ENCODE measurements around the gene CCDC157. TPM values are rescaled to one million over a fixed set of nuclear protein-coding genes. Genes with fewer than 3 reads are reported as not detected.

The CCDC157 gene
- total RNA-seq, 4 donors from 2014 or later, result 1.4 to 5.2 (median 3.3) TPM

GRCh38 chr22:30424534-30425326 is 67.9 kb downstream of the CCDC157 start:
- TF ChIP-seq EP300 (IDR thresholded peaks at IDR 0.05; ENCODE audit: low read depth) (no peak), CTCF (IDR thresholded peaks at IDR 0.05) (peak in 1 of 5 experiments; percentile 31), POLR2AphosphoS5 (IDR thresholded peaks at IDR 0.05) (no peak)
- Histone ChIP-seq H3K36me3 (no peaks in the 10 kb centered on the region), H3K27ac (peak overlapping the region; percentile 98 to 99 (median 98)), H3K27me3 (no peaks in the 10 kb centered on the region), H3K4me3 (peak overlapping the region; percentile 25 to 70 (median 66)), H3K9me3 (no peaks in the 10 kb centered on the region), H3K4me1 (peaks cover 22 to 56% (median 39%) of the 10 kb centered on the region in 4 donors)
- DNase-seq, result peak; percentile 23
- intact Hi-C loops (cut with DNase I; ENCODE audit: low total_unique reads) (no loop called here), in situ Hi-C loops (cut with MboI; ENCODE audit: low pct_ligation_motif_present in 1 of 4, low pct_unique_long_range_greater_than_20kb in 1 of 4, low sequenced_read_pairs in 3 of 4) (no loop called here)
- WGBS, 2 donors (ENCODE audit: low coverage in 1 of 2), result 22 to 25% methylated on average over 16 to 19 of the region's 20 CpGs

DNA sequence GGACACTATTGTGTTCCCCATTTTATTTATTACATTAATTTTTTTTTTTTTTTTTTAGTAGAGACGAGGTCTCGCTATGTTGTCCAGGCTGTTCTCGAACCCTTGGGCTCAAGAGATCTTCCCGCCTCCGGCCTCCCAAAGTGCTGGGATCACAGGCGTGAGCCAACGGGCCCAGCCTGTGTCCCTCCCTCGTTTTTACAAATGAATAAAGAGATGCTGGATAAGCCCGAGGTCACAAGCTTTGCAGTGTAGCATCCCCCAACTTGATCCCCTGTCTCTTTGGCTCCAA is 68.5 kb downstream of the CCDC157 start:
- intact Hi-C loops (cut with DNase I; ENCODE audit: low total_unique reads), result no loop called here
- 0 to 8% methylated on average over 6 to 9 of the region's 9 CpGs for WGBS, 2 donors (ENCODE audit: low coverage in 1 of 2)

DNA sequence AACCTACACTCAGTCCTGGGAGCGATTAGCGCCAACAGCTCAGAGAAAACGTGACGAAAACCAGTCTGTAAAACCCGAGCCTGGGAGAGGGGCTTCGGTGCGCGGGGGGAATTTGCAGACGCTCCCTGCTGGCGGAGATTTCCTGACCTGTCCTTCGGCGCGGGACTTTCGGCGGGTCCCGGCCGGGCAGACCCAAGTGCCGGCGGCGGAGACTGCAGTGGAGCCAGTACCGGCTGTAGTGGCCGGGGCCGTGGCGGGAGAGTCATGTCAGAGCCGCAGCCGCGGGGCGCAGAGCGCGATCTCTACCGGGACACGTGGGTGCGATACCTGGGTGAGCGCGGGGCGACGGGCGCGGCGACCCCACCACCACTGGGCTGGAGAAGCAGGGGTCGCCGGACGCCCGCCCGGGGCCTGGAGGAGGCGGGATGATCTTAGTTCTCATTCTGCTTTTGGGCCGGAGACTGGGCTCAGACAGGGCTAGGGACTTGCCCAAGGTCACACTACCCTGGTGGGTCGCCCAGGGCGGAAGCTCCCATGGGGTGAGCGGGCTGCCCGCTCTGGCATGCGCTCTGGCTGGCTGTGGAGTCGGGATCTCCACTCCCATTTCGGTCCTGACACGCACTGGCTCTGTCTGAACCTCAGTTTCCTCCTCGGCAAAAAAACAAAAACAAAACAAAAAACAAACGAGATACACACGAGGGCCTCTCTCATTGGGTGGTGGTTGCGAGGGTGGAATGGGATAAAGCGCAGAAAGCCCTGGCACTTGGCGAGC is 69.0 kb downstream of the CCDC157 start, which contains the start of gene MTFP1:
Gene MTFP1 (plus strand): TSS at position 153 of the 772 bp plus-strand sequence. CDS start 112 bp downstream, at position 265.
- DNase-seq, result peak; percentile 72
- TF ChIP-seq CTCF (IDR thresholded peaks at IDR 0.05) (peak in 2 of 5 experiments; percentile 4 to 8), POLR2AphosphoS5 (IDR thresholded peaks at IDR 0.05) (peak in 2 of 3 donors; percentile 33 to 41), POLR2A (IDR thresholded peaks at IDR 0.05) (peak; percentile 33), EP300 (IDR thresholded peaks at IDR 0.05; ENCODE audit: low read depth) (no peak)
- H3K27ac ChIP-seq, result peak within 1 kb of the TSS; percentile 98 to 99 (median 98)
- H3K27me3 ChIP-seq, result no peaks in the 10 kb centered on the region
- in situ Hi-C loops (cut with MboI; ENCODE audit: low pct_ligation_motif_present in 1 of 4, low pct_unique_long_range_greater_than_20kb in 1 of 4, low sequenced_read_pairs in 3 of 4) (no loop called here), intact Hi-C loops (cut with DNase I; ENCODE audit: low total_unique reads) (no loop called here)
- peaks cover 22 to 49% (median 38%) of the 10 kb centered on the region in 4 donors for H3K4me1 ChIP-seq
- H3K9me3 ChIP-seq, result no peaks in the 10 kb centered on the region
- H3K36me3 ChIP-seq, result no peaks in the 10 kb centered on the region
- WGBS, 2 donors (ENCODE audit: low coverage in 1 of 2), result 1% methylated on average over 40 of the region's 61 CpGs; no CpG with 5 or more reads in 1 of the 2 donors
- H3K4me3 ChIP-seq, result peak within 1 kb of the TSS; percentile 4 to 70 (median 66)

More for the DNA sequence above, 68.5 kb downstream of the CCDC157 start:
- in situ Hi-C loops (cut with MboI; ENCODE audit: low pct_ligation_motif_present in 1 of 4, low pct_unique_long_range_greater_than_20kb in 1 of 4, low sequenced_read_pairs in 3 of 4), result no loop called here
- Histone ChIP-seq H3K9me3 (no peaks in the 10 kb centered on the region), H3K27ac (peak overlapping the region; percentile 74 to 98 (median 92)), H3K36me3 (no peaks in the 10 kb centered on the region), H3K4me3 (peak overlapping the region in 3 of 4 donors; percentile 64 to 70 (median 67)), H3K27me3 (no peaks in the 10 kb centered on the region), H3K4me1 (peaks cover 22 to 54% (median 39%) of the 10 kb centered on the region in 4 donors)
- DNase-seq, result no peak
- TF ChIP-seq POLR2A (IDR thresholded peaks at IDR 0.05) (no peak), EP300 (IDR thresholded peaks at IDR 0.05; ENCODE audit: low read depth) (no peak), POLR2AphosphoS5 (IDR thresholded peaks at IDR 0.05) (no peak), CTCF (IDR thresholded peaks at IDR 0.05) (no peak)

Small RNAs within 50 kb of the gene (small RNA-seq; reads per million reads assigned to genes)
- gene AC004832.3 (0 reads per million in 4 donors), gene RNU6-564P (0 reads per million in 4 donors)

Other genes with a start within 250 kb of the CCDC157 start
- gene LIF, start 110.2 kb upstream of the CCDC157 start, total RNA-seq, result 1 to 10 TPM; 4.0 to 5.2 (median 4.4) TPM
- gene OSM, start 90.2 kb upstream of the CCDC157 start, total RNA-seq, result not detected
- 1 to 10 TPM in 2 of 4 donors, not detected in 2; 5.6 to 6.8 TPM for gene CASTOR1, start 67.5 kb upstream of the CCDC157 start, total RNA-seq
- gene TBC1D10A, start 30.1 kb upstream of the CCDC157 start, total RNA-seq, result 10 to 100 TPM; 27.9 to 72.2 (median 45.7) TPM
- gene SF3A1, start 113 bp upstream of the CCDC157 start, total RNA-seq, result 100 to 1,000 TPM in 2 of 4 donors, 10 to 100 TPM in 2; 73.2 to 664 (median 99.3) TPM
- 10 to 100 TPM in 2 of 4 donors, 1 to 10 TPM in 2; 3.2 to 65.5 (median 9.8) TPM for gene RNF215, start 30.4 kb downstream of the CCDC157 start, total RNA-seq
- 1 to 10 TPM in 3 of 4 donors, not detected in 1; 2.2 to 5.5 (median 4.5) TPM for gene SEC14L2, start 40.0 kb downstream of the CCDC157 start, total RNA-seq
- 10 to 100 TPM in 3 of 4 donors, 1 to 10 TPM in 1; 2.0 to 48.6 (median 21.4) TPM for gene MTFP1, start 68.8 kb downstream of the CCDC157 start, total RNA-seq
- gene SEC14L3, start 115.0 kb downstream of the CCDC157 start, total RNA-seq, result not detected
- not detected for gene SEC14L4, start 148.7 kb downstream of the CCDC157 start, total RNA-seq
- gene SEC14L6, start 189.7 kb downstream of the CCDC157 start, total RNA-seq, result under 1 TPM in 2 of 4 donors, not detected in 2; 0.14 to 0.48 TPM
- gene GAL3ST1, start 217.7 kb downstream of the CCDC157 start, total RNA-seq, result 10 to 100 TPM in 1 of 4 donors, 1 to 10 TPM in 3; 5.6 to 24.2 (median 8.7) TPM
- 10 to 100 TPM; 13.5 to 39.5 (median 30.6) TPM for gene PES1, start 234.9 kb downstream of the CCDC157 start, total RNA-seq

Measured in transverse colon (tissue), 4 donors.